Right renal pelvis (tissue), 4 donors: ENCODE measurements around the gene RHCG. TPM values are rescaled to one million over a fixed set of nuclear protein-coding genes. Genes with fewer than 3 reads are reported as not detected.

Experiments
- DNase-seq, 4 donors: peaks; one replicate each; pipeline ENCODE4 v3.0.0-alpha.2; 2013; ENCODE audit warnings: low read depth in 4 of 4, low spot score in 3 of 4, missing footprints in 1 of 4
- polyA plus RNA-seq, 4 donors: library from polyadenylated mRNA; unstranded; fragments of 120-200 nt; gene quantifications; one replicate each; pipeline ENCODE4 v1.2.1, GENCODE V29; 2013; ENCODE audit not compliant: insufficient read length in 4 of 4

Gene RHCG
- polyA plus RNA-seq, 4 donors, result 2.2 to 3.3 (median 3.1) TPM

- no peak for DNase-seq
Observed at GRCh38 chr15:89506026-89506686, 9.8 kb upstream of the RHCG start.

GRCh38 chr15:89504166-89504565, 7.8 kb upstream of the RHCG start:
- DNase-seq, result no peak

- DNase-seq, result no peak
Observed at GRCh38 chr15:89502867-89503595, 6.6 kb upstream of the RHCG start.

DNA sequence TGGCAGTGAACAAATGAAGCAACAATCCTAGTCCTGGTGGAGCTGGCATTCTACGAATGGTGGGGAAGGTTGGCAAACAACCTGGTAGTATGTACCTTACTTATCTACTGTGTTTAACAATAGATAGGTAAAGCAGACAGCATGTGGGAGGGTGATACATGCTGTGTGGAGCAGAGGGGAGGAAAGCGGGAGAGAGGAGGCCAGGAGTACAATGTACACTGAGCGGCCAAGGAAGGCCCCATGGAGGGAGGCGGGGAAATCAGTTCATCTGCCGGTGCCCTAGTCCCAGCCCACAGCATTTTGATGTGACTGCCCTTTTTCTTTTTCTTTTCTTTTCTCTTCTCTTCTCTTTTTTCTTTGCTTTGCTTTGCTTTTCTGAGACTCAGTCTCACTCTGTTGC, 5.3 kb upstream of the RHCG start:
- no peak for DNase-seq

GRCh38 chr15:89500397-89501270, 4.3 kb upstream of the RHCG start:
- no peak for DNase-seq

GRCh38 chr15:89499156-89499555, 2.8 kb upstream of the RHCG start:
- no peak for DNase-seq

DNA sequence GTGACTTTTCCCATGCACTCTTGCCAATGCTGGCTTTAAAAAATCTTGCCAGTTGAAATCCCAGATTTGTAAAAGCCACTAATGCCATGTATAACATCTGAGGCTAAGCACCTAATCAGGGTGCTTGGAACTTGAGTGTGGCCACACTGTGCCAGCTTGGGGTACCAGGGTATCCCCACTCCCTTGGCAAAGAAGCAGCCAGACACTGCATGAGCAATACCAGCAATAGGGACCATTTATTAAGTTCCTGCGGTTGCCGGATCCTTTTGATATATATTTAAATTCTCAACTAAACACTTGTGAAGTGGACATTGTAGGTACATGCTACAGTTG, 2.2 kb upstream of the RHCG start:
- DNase-seq, result no peak

DNA sequence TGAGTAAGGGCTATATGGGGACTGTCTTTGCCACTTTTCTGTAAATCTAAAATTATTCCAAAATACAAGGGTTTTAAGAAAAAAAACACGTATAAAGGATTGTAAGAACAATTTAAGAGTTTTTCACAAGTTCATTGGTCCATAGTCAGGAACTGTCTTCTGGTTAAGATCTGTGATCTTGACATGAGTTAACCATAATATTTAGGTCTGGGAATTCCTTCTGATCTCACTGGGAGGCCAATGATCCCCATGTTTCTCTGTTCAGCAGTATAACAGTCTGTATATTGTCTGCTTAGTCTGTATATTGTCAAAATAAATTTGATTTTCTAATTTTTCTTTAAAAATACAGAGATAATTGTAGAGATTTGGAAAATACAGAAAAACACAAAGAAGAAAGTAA, 848 bp upstream of the RHCG start:
- DNase-seq, result no peak

GRCh38 chr15:89495638-89496145, 691 bp downstream of the RHCG start:
- no peak for DNase-seq

DNA sequence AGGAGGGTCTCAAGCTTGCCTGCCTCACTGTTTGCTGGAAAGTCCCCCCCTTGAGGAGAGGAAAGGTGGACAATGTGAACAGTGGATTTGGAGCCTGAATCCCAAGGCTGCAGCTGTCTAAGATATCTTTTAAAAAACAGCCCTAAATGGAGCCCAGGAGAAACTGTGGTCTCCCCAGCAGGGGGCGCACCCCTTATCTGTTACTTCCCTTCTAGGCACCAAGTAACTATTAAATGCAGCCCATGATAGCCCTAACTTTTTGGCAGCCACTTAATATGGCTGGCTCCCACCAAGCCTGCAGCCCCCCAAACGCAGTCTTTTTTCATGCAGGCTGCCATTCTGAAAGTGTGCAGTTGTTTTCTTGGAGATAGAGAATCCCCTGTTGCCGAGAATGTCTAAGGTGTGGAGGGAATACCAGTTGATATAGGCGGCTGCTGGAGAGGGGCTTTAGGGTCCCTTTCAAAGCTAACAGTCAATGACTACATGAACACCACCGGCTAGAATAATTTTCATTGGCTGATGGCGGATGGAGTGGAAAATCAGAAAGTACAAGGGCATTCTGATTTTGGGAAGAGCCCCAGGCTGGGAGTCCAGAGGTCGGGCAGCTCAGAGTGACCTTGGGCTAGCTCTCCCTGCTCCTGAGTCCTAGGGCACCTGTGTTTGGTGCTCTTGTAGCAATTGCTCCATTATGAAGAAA, 1.3 kb downstream of the RHCG start:
- DNase-seq, result no peak

DNA sequence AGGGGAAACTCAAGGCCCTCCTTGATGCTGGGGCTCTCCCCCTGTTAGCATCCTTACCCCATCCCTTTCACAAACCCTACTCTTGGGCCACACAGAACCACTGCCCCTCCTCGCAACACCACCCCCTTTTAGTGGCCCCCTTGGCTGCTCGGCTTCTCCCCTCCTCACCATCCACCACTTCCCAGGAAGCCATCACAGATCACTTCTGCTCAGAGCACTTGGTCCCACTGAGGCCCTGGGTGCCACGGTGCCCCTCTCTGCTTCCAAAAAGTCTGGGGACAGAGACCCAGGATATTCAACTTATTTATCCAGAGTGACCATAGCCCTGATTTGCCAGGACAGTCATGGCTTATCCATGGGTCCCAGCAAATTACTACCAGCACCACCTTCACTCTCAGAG, 2.4 kb downstream of the RHCG start:
- DNase-seq, result no peak

DNA sequence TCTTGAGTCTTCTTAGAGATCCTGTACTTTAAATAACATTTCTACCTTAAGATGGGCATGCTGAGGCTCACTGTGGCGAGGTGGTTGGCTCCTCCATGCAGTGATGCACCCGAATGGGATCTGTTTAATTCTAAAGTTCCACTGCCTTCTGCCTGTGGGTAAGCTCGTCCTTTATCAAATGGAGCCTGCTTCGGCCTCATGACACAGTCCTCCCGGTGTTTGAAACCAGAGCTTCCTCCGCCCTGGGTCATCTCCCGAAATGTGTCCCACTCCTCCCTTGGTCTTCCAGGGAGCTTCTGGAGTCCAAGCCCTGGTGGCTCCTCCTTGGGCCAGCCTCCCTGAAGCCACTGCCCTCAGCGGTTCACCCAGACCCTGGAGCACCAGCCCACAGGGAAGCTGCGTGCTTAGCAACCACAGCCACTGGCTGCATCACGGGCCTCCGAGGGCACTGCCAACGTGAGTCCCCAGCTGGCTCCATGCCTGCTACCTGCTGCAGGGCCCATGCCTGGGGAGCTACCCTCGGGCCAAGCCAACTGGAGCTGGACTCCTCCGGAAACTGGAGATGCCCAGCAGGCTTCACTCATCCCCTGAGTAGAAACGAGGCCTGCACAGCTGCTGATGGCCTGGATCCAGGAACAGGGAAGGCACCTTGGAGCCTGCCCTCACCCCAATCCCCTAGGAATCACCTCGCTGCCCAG, 3.3 kb downstream of the RHCG start:
- DNase-seq, result no peak

DNA sequence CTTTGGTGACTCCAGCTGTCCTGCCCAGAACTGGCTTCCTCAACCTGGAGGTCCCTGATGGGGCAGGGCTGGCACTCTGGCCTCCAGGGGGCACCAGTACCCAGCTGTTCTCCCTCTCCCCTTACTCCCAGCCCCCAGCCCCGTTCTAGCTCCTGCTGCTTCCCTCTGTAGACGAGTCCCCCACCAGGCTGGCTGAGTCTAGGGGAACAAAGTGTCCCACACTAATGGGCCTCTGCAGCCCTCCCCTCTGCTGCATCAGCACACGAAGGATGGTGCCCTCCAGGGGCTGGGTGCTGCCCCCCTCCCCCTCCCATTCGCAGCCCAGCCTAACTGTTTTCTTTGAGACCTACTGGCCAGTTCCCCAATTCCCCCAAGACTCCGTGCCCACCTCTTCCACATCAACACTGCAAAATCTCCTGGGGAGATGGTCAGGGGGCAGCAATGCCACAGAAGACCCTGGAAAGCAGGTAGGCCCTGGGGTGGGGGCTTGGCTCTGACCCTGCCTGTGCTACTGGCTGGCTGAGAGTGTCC, 4.2 kb downstream of the RHCG start:
- no peak for DNase-seq

- DNase-seq, result no peak
Observed at GRCh38 chr15:89490814-89491315, 5.5 kb downstream of the RHCG start.

GRCh38 chr15:89490081-89490813, 6.1 kb downstream of the RHCG start:
- DNase-seq, result no peak

GRCh38 chr15:89489376-89489775, 7.0 kb downstream of the RHCG start:
- DNase-seq, result no peak

DNA sequence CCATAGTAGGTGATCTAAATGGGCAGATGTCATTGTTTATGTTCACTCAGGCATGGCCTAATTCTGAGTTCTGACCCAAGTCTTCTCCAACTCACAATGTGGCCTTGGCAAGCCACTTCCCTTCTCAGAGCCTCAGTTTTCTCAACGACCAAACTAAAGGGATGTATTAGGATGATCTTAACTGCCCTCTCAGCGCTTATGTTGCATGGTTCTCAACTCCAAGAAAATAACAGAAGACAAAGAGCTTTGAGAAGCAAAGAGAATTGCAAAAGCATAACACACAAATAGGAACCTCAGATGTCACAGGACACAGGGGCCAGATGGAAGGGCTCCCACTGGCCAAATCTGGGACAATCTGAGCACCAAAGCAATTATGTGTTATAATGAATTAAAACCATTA, 8.6 kb downstream of the RHCG start:
- DNase-seq, result no peak

GRCh38 chr15:89486726-89487050, 9.7 kb downstream of the RHCG start:
- DNase-seq, result no peak

- DNase-seq, result no peak
Observed at GRCh38 chr15:89483079-89483478, 13.3 kb downstream of the RHCG start.
